PFSK-1 (cell line): ENCODE measurements around the gene MICALL2.

Experiments used
- FOXP2 ChIP-seq: optimal IDR thresholded peaks from 2 replicates; pipeline ENCODE3; 2011; ENCODE audit warnings: borderline replicate concordance, control low read depth, inconsistent platforms; ENCODE audit not compliant: insufficient read depth; ENCODE audit errors: extremely low read length, extremely low read depth
- POLR2AphosphoS5 ChIP-seq: IDR thresholded peaks from 2 replicates; pipeline ENCODE4 v1.6.1; 2012; ENCODE audit warnings: low read depth, mild to moderate bottlenecking, control low read depth, low read length, moderate library complexity
- REST ChIP-seq, 2 experiments: IDR thresholded peaks; 2 replicates each; pipeline versions ENCODE4 v1.6.1 to v1.8.0; 2011 to 2012; ENCODE audit warnings: low read depth in 2 of 2, low read length in 2 of 2, control low read depth in 1 of 2, inconsistent platforms in 1 of 2, mild to moderate bottlenecking in 1 of 2, moderate library complexity in 1 of 2; ENCODE audit not compliant: insufficient read depth in 1 of 2
- SIN3A ChIP-seq: IDR thresholded peaks from 2 replicates; pipeline ENCODE4 v1.6.1; 2012; ENCODE audit warnings: mild to moderate bottlenecking, low read length, moderate library complexity, borderline replicate concordance; ENCODE audit not compliant: insufficient read depth
- TAF1 ChIP-seq: IDR thresholded peaks from 2 replicates; pipeline ENCODE4 v1.6.1; 2012; ENCODE audit warnings: low read length, control low read depth, borderline replicate concordance; ENCODE audit not compliant: insufficient read depth

Gene MICALL2

GRCh38 chr7:1385086-1385808, 74.0 kb downstream of the MICALL2 start:
- TF ChIP-seq REST (IDR thresholded peaks at IDR 0.05; ENCODE audit: insufficient read depth in 1 of 2, low read depth in 2 of 2, low read length in 2 of 2), result no peak
- no peak for TF ChIP-seq TAF1
- no peak for TF ChIP-seq POLR2AphosphoS5
- no peak for TF ChIP-seq FOXP2
- no peak for TF ChIP-seq SIN3A
